ENCODE data around the gene MRGPRG.

Gene MRGPRG

GRCh38 chr11:3193373-3194015 is 25.1 kb downstream of the MRGPRG start:
- in situ Hi-C loops (cut with MboI; ENCODE audit: low sequenced_read_pairs, unreplicated experiment) = no loop called here
- TF ChIP-seq CTCF (IDR thresholded peaks at IDR 0.05; ENCODE audit: borderline replicate concordance, control extremely low read depth, extremely low read depth, insufficient read depth, missing control alignments) = no peak
- DNase-seq (ENCODE audit: low spot score) = no peak

GRCh38 chr11:3192511-3193372 is 25.9 kb downstream of the MRGPRG start:
- in situ Hi-C loops (cut with MboI; ENCODE audit: low sequenced_read_pairs, unreplicated experiment) = no loop called here
- TF ChIP-seq CTCF (IDR thresholded peaks at IDR 0.05; ENCODE audit: borderline replicate concordance, control extremely low read depth, extremely low read depth, insufficient read depth, missing control alignments) = no peak
- no peak for DNase-seq (ENCODE audit: low spot score)

GRCh38 chr11:3191586-3192324 is 26.9 kb downstream of the MRGPRG start:
- in situ Hi-C loops (cut with MboI; ENCODE audit: low sequenced_read_pairs, unreplicated experiment) = no loop called here
- no peak for DNase-seq (ENCODE audit: low spot score)
- no peak for TF ChIP-seq CTCF (IDR thresholded peaks at IDR 0.05; ENCODE audit: borderline replicate concordance, control extremely low read depth, extremely low read depth, insufficient read depth, missing control alignments)

- no peak for DNase-seq (ENCODE audit: low spot score)
- TF ChIP-seq CTCF (IDR thresholded peaks at IDR 0.05; ENCODE audit: borderline replicate concordance, control extremely low read depth, extremely low read depth, insufficient read depth, missing control alignments) = no peak
- in situ Hi-C loops (cut with MboI; ENCODE audit: low sequenced_read_pairs, unreplicated experiment) = no loop called here
These were observed 28.0 kb downstream of the MRGPRG start for GRCh38 chr11:3190600-3190999.

- no peak for DNase-seq (ENCODE audit: low spot score)
- in situ Hi-C loops (cut with MboI; ENCODE audit: low sequenced_read_pairs, unreplicated experiment) = no loop called here
- TF ChIP-seq CTCF (IDR thresholded peaks at IDR 0.05; ENCODE audit: borderline replicate concordance, control extremely low read depth, extremely low read depth, insufficient read depth, missing control alignments) = no peak
These were observed 28.6 kb downstream of the MRGPRG start for GRCh38 chr11:3189886-3190583.

All from GM13976 (cell line).